IMR-90 (cell line): ENCODE results near the gene CALD1.

Source experiments
- CEBPB ChIP-seq: IDR thresholded peaks from 2 replicates; pipeline ENCODE4 v1.6.1; 2012; ENCODE audit warnings: low read depth, low read length, improper control_type of control experiment
- CTCF ChIP-seq: conservative IDR thresholded peaks from 2 replicates; pipeline ENCODE4 v1.5.1; 2012; ENCODE audit warnings: mild to moderate bottlenecking, low read depth, low read length, improper control_type of control experiment
- MAZ ChIP-seq: IDR thresholded peaks from 2 replicates; pipeline ENCODE4 v1.6.1; 2012; ENCODE audit warnings: low read depth, mild to moderate bottlenecking, low read length, improper control_type of control experiment, moderate library complexity, borderline replicate concordance
- MXI1 ChIP-seq: IDR thresholded peaks from 2 replicates; pipeline ENCODE4 v1.6.1; 2012; ENCODE audit warnings: low read depth, mild to moderate bottlenecking, low read length, moderate library complexity, borderline replicate concordance
- NFE2L2 ChIP-seq: fragments of 150-350 bp; IDR thresholded peaks from 2 replicates; pipeline ENCODE4 v1.6.1; 2016; ENCODE audit warnings: low read depth, mild to moderate bottlenecking, low read length
- POLR2A ChIP-seq: IDR thresholded peaks from 2 replicates; pipeline ENCODE4 v1.6.1; 2012; ENCODE audit warnings: mild to moderate bottlenecking, low read depth, low read length
- RAD21 ChIP-seq: IDR thresholded peaks from 2 replicates; pipeline ENCODE4 v1.6.1; 2012; ENCODE audit warnings: low read length, improper control_type of control experiment
- RCOR1 ChIP-seq: IDR thresholded peaks from 2 replicates; pipeline ENCODE4 v1.6.1; 2012; ENCODE audit warnings: mild to moderate bottlenecking, low read length, improper control_type of control experiment; ENCODE audit not compliant: insufficient replicate concordance
- RFX5 ChIP-seq: IDR thresholded peaks from 2 replicates; pipeline ENCODE4 v1.8.0; 2012; ENCODE audit warnings: low read depth, mild to moderate bottlenecking, low read length, moderate library complexity

GRCh38 chr7:134814730-134815364, 35.4 kb downstream of the CALD1 start:
- TF ChIP-seq RAD21 = no peak
- TF ChIP-seq NFE2L2 = no peak
- no peak for TF ChIP-seq MXI1
- no peak for TF ChIP-seq POLR2A
- no peak for TF ChIP-seq CTCF
- TF ChIP-seq MAZ = no peak
- TF ChIP-seq CEBPB = no peak
- TF ChIP-seq RCOR1 = no peak
- TF ChIP-seq RFX5 = no peak
